Esophagus muscularis mucosa (tissue), 3 donors: ENCODE results near the gene TMX4.

ENCODE experiments used
- POLR2A ChIP-seq: fragments of 450-650 bp; IDR thresholded peaks from one replicate; pipeline ENCODE4 v1.6.1; 2017; ENCODE audit warnings: antibody characterized with exemption, moderate library complexity, mild to moderate bottlenecking, low read depth
- TF ChIP-seq, protein P1 (sequence below), 3 experiments: fragments of 200-600 bp in 2 of 3; fragments of 450-650 bp in 1 of 3; sonication (generic) in 2 of 3; IDR thresholded peaks; one replicate each; pipeline ENCODE4 v1.5.1; 2017 to 2019; ENCODE audit warnings: antibody characterized with exemption in 3 of 3, mild to moderate bottlenecking in 2 of 3, moderate library complexity in 1 of 3

- TF ChIP-seq POLR2A = no peak
- TF ChIP-seq, protein P1, sequence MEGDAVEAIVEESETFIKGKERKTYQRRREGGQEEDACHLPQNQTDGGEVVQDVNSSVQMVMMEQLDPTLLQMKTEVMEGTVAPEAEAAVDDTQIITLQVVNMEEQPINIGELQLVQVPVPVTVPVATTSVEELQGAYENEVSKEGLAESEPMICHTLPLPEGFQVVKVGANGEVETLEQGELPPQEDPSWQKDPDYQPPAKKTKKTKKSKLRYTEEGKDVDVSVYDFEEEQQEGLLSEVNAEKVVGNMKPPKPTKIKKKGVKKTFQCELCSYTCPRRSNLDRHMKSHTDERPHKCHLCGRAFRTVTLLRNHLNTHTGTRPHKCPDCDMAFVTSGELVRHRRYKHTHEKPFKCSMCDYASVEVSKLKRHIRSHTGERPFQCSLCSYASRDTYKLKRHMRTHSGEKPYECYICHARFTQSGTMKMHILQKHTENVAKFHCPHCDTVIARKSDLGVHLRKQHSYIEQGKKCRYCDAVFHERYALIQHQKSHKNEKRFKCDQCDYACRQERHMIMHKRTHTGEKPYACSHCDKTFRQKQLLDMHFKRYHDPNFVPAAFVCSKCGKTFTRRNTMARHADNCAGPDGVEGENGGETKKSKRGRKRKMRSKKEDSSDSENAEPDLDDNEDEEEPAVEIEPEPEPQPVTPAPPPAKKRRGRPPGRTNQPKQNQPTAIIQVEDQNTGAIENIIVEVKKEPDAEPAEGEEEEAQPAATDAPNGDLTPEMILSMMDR (IDR thresholded peaks at IDR 0.05) = no peak
Observed at GRCh38 chr20:8007490-8007889, 12.1 kb downstream of the TMX4 start.
